ENCODE data around the gene HBG2.
"Not testable (repeated sequence)": the region's sequence is repeated elsewhere in the genome, so short reads cannot be mapped to it uniquely, and the experiment has no call there.

HBG2 gene

DNA sequence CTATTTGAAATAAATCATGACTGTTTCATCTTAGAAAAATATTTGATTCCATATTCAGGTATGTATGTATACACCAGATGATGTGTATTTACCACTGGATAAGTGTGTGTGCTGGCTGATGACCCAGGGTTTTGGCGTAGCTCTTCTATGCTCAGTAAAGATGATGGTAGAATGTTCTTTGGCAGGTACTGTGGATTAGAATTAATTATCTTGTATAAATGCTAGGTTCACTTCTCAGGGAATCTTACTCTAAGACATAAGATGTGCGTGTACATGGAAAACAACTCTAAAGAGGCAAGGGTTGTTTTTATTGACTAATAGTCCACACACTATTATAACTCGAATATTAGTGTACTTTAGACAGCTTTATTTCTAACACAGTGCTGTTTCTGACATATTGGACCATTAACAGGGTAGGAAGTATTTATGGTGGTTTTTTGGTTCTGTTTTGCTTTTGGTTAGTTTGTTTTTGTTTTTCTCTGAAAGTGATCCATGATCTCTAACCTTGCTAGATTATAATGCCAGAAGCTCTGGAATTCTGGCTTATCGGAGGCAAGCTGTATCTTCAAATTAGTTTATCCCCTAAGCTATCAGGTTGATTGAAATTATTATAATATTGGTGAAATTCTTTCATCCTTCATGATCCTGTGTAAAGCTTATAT lies 3.9 kb downstream of the HBG2 start:
- no peak for DNase-seq (ENCODE audit: low read depth, low spot score)

DNA sequence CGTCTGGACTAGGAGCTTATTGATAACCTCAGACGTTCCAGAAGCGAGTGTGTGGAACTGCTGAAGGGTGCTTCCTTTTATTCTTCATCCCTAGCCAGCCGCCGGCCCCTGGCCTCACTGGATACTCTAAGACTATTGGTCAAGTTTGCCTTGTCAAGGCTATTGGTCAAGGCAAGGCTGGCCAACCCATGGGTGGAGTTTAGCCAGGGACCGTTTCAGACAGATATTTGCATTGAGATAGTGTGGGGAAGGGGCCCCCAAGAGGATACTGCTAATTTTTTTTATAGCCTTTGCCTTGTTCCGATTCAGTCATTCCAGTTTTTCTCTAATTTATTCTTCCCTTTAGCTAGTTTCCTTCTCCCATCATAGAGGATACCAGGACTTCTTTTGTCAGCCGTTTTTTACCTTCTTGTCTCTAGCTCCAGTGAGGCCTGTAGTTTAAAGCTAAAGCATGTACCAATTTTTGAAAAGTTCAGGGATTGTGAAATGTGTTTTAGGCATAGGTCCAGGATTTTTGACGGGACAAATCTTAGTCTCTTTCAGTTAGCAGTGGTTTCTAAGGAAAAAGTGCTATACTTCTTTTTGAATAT lies 4.7 kb downstream of the HBG2 start, which contains the start of gene HBG1:
TSS of gene HBG1 (minus strand) at position 51 of the 590 bp plus-strand sequence. CDS start 53 bp downstream, outside the sequence.
- not testable (repeated sequence) for DNase-seq (ENCODE audit: low read depth, low spot score)

DNA sequence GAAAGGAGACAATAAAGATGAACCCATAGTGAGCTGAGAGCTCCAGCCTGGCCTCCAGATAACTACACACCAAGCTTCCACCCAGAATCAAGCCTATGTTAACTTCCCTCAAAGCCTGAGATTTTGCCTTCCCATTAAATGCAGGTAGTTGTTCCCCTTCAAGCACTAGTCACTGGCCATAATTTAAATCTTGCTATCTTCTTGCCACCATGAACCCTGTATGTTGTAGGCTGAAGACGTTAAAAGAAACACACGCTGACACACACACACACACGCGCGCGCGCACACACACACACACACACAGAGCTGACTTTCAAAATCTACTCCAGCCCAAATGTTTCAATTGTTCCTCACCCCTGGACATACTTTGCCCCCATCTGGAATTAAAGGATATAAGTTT lies 6.1 kb downstream of the HBG2 start:
- not testable (repeated sequence) for DNase-seq (ENCODE audit: low read depth, low spot score)

DNA sequence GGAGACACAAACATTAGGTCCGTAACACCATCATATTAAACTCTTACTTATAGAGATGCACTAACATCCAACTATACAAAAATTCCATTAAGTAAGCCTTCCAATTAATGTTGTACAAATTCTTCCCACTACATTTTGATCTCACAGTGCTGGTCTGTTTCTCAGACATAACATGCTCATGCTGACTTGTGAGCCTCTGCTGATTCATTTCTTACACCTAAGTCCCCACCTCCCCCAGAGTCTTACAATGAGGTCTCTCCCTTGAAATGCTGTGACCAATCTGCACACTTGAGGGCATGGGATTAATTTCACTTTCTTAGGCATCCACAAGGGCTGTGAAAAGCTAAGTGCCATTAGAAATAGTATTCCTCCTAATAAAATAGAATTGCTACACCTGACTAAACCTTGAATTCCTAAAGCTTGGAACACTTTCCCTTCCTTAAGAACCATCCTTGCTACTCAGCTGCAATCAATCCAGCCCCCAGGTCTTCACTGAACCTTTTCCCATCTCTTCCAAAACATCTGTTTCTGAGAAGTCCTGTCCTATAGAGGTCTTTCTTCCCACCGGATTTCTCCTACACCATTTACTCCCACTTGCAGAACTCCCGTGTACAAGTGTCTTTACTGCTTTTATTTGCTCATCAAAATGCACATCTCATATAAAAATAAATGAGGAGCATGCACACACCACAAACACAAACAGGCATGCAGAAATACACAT lies 6.9 kb downstream of the HBG2 start:
- DNase-seq (ENCODE audit: low read depth, low spot score): no peak

DNA sequence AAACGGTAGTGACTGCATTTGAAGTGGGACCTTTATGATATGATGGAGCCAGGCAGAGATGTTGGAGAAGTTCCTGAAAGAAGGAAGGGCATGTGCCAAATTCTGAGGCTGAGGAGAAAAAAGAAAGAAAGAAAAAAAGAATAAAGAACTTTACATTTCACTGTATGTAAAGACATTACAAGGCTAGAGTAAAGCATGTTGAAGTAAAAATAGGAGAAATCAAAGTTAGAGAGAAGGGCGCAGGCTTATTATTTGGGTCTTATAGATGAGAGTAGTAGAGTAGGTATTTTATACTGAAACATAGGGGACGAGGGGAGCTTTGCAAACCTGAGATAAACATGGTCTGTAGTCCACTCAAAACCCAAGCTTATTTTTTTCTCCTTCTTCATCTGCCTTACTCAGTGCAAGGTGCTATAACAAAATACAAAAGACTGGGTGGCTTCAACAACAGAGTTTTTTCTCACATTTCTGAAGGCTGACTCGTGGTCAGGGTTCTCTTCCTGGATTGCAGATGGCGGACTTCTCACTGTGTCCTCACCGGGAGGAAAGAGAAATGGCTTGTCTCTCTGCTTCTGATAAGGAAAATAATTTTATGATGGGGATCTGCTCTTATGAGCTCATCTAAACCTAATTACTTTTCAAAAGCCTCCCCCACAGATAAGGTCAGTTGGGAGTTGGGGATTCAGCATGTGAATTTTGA lies 7.7 kb downstream of the HBG2 start:
- DNase-seq (ENCODE audit: low read depth, low spot score): no peak

DNA sequence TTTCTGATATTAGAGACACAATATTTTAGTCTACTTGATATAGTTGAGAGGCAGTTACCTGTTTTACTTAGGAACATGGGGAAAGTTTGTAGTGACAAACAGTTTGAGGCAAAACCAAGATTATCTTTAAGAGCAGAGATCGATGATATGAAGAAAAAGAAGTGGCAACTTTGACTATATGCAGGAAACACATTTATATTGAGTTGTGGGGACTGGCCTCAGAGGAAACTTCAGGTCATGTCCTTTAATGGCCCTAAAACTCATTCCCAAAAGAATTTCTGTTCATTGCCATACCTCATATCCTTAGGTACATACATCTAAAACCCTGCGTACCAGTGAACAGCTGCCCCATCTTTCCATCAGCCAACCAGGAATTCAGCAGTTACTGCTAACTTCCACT lies 9.4 kb downstream of the HBG2 start:
- no peak for DNase-seq (ENCODE audit: low read depth, low spot score)

DNA sequence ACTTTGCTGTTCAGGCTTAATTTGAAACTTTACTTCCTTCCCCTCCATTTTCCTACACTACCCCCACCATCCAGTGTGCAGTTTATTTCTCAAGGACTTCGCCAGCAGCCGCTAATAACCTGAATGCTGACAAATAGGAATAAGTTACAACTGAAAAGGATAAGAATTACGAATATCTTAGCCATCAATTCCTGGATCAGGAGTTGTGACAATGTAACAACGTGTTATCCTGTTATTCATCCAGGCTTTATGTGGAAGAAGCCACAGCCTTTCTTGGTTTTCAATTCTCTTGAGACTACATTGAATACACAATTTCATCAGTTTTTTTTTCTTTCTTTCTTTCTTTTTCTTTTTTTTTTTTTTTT lies 10.8 kb downstream of the HBG2 start:
- DNase-seq (ENCODE audit: low read depth, low spot score): no peak

DNA sequence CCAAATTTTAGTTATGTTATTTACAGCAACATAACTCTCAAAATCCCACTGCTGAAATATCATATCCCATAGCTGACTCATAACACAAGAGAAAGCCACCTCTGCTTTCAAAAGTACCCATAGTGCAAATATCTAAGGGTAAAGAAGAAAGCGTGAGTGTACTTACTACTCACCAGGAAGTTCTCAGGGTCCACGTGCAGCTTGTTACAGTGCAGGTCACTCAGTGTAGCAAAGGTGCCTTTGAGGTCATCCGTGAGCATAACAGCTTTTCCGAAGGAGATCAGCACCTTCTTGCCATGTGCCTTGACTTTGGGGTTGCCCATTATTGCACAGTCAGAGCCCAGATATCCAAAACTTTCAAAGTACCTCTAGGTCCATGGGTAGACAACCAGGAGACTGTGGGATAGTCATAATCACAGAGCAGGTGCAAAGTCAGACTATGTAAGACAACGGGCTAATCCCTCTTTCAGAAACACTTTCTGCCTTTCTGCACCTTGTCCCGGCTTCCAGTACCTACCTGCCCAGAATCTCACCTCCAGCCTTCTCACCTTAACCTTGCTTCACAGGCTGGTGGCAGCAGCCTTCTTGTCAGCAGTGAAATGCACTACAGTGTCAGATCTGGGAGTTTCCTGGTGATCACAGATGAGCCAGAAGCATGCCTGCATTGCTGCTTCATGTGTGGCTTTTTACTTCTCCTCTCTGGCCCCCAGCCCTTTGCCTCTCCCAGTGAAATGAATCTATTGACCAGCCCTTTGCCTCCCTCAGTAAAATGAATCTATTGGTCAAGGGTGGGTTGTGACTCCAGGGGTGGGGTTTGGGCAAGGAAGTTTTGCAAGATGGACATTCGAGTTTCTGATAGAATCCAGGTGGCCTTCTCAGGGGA lies 11.4 kb downstream of the HBG2 start:
- no peak for DNase-seq (ENCODE audit: low read depth, low spot score)

DNA sequence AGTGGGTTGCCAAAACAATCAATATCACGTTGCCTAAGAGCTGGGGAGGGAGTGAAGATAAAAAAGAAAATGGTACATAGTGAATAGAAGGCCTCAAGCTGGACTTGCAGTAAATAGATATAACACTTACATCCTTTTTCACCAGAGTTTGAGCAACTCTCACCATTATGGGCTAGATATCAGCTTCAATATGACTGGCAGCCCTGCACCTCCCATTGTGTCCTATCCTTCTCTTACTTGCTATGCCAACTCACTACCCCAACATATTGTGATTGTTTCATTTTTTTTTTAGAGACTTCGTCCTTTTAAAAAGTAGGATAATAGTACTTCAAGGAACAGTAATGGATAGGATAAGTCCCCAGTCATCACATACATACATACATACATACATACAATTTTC lies 12.4 kb downstream of the HBG2 start:
- no peak for DNase-seq (ENCODE audit: low read depth, low spot score)

DNA sequence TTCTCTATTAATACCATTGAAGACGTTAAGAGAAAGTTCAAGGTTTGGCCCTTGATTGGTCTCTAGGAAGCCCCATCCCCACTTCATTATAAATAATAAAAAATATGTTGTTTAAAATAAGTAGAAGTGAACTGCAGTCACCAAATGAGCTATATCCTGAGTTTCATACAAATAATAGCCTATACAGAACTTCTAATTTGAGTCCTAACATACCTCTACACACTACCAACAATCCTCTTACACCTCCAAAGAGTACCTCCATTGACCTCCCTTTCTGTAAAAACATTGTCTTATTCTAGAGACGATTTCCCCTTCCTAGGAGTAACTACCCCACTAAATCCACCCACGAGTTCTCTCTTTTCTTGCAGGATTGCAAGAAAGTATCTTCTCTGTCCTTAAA lies 13.1 kb downstream of the HBG2 start:
- DNase-seq (ENCODE audit: low read depth, low spot score): no peak

DNA sequence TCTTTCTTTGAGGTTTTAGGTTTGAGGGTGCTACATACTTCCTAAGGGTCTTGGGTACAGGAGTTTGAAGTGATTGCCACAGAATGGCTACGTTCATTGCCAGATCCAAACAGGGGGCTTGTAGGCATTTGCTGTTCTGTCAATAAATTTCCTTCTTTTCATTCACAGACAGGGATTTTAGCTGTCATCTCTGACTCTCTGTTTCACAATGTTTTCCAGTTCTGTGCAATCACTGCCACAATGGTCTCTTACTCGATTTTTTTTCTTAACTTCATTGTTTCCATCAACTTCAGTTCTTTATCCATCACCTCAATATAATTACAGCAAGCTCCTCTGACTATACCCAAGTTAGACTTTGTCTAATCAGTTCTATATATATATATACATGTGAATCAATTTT lies 14.1 kb downstream of the HBG2 start:
- no peak for DNase-seq (ENCODE audit: low read depth, low spot score)

DNA sequence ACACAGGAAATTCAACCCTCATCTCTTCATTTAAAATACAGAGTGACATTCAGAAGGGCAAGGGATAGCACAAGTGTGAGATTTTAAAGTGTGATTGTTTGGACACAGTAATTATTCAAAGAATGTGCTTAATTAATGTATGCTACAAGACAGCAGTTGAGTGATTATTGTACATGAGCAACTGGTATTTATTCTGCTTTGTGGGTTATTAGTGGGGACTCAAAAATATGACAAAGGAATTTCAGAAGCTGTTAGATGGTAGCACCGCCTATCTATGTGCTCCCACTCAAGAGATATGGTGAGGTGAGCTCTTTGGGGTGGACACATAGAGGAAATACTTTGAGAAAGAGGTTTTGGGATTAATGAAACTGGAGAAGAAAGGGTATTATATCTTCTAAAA lies 14.5 kb downstream of the HBG2 start:
- no peak for DNase-seq (ENCODE audit: low read depth, low spot score)

DNA sequence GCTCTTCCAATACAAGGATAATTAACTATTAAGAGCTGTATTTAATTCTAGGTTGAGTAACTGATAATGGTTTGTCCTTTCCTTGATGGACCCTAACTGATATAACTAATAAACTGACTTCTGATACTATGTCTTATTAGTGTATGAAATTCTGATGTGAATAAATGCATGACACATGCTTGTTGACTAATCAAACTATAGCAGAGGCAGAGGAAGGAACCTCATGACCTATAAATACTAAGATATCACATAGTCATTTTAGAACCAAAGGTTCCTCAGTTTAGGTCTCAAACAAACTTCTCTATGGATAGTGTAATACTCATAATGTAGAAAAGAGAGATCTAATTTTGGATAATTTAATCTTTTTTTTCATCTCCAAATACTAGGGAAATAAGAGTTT lies 15.5 kb downstream of the HBG2 start:
- DNase-seq (ENCODE audit: low read depth, low spot score): no peak

DNA sequence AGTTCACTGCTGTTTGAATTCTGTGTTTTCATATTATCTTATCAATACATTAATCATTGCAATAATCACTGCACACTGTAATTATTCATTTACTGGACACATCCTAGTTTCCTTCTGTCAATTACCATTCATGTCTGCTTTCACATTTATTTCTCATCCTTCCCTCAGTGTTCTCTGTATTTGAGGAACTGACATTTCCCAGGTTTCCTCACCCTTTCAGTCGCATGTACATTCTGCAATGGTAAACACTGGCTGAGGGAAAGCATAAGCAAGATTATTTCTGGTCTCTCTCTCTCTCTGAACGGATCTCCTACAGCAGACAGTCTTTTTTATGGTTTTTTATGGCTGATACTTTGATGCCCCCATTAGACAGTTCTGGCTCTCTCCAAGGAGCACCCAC lies 16.1 kb downstream of the HBG2 start:
- DNase-seq (ENCODE audit: low read depth, low spot score): no peak

DNA sequence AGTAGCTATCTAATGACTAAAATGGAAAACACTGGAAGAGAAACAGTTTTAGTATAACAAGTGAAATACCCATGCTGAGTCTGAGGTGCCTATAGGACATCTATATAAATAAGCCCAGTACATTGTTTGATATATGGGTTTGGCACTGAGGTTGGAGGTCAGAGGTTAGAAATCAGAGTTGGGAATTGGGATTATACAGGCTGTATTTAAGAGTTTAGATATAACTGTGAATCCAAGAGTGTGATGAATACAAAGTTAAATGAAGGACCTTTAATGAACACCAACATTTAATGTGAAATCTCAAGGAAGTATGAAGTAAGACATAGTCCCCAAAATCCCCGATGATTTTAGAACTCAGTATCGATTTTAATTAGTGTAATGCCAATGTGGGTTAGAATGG lies 17.2 kb downstream of the HBG2 start:
- DNase-seq (ENCODE audit: low read depth, low spot score): no peak

DNA sequence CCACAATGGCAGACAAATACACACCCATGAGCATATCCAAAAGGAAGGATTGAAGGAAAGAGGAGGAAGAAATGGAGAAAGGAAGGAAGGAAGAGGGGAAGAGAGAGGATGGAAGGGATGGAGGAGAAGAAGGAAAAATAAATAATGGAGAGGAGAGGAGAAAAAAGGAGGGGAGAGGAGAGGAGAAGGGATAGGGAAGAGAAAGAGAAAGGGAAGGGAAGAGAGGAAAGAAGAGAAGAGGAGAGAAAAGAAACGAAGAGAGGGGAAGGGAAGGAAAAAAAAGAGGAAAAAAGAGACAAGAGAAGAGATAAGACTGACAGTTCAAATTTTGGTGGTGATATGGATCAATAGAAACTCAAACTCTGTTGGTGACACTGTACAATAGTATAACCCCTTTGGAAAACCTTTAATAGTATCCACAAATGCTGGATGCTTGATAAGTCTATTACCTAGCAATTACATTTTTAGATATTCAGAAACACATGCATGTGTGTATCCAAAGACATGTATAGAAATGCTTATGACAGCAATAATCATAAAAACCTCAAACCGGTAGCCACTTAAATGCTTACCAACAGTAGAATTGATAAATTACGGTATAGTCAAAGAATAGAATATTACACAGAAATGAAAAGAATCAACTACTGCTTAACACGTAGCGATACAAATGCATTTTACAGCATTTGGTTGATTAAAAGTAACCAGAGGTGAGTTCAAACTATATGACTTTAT lies 19.1 kb downstream of the HBG2 start:
- no peak for DNase-seq (ENCODE audit: low read depth, low spot score)

DNA sequence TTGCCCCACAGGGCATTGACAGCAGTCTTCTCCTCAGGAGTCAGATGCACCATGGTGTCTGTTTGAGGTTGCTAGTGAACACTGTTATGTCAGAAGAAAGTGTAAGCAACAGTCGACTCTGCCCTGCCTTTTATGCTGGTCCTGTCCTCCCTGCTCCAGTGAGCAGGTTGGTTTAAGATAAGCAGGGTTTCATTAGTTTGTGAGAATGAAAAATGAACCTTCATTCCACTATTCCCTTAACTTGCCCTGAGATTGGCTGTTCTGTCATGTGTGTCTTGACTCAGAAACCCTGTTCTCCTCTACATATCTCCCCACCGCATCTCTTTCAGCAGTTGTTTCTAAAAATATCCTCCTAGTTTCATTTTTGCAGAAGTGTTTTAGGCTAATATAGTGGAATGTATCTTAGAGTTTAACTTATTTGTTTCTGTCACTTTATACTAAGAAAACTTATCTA lies 20.2 kb downstream of the HBG2 start, which contains the start of gene HBD:
TSS of gene HBD (minus strand) at position 103 of the 454 bp plus-strand sequence. CDS start at position 53, 50 bp downstream.
- no peak for DNase-seq (ENCODE audit: low read depth, low spot score)

DNA sequence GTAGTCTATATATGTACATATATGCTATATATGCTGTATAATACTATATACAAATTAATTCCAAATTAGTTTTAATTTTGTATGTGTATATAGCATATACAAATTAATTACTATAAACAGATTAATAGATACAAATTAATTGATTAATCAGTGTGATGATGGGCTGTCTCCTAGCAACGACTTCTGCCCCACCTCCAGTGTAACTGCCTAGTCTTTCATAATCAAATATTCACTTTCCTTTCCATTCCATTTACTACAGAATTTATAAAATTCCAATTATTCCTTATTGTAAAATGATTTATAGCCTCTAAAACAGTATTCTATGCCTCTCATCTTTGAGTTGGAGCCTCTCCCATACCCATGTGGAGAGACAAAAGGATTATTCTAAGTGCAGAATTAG lies 21.3 kb downstream of the HBG2 start:
- DNase-seq (ENCODE audit: low read depth, low spot score): no peak

DNA sequence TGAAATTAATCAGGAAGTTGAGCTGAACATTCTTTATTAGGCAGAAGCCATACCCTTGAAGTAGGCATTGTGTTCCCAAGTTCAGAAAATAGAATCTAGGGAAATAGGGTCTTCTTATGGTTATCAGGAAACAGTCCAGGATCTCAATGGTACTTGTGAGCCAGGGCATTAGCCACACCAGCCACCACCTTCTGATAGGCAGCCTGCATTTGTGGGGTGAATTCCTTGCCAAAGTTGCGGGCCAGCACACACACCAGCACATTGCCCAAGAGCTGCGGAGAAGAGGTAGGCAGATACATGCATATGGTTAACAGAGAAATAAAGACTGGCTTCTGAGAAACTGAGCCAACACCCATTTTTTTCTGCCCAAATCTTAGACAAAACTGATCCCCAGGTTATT lies 21.8 kb downstream of the HBG2 start:
- DNase-seq (ENCODE audit: low read depth, low spot score): no peak

DNA sequence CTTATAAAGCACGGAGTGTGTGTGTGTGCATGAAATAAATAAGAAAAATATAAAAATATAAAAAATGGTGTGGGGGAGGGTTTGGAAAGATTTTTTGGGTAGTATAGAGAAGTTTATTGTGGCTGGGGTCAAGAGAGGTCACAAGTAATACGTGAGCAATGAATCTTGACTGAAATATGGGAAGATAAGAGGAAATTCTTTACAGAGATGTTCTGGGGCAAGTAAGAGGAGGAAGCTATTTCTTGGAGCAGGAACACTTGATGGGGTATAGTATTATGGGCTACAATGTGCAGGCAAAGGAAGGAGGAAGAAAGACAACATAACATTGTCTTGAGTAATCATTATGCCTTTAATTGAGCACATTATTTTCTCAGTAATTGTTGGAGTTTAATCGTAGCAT lies 22.4 kb downstream of the HBG2 start:
- DNase-seq (ENCODE audit: low read depth, low spot score): no peak

DNA sequence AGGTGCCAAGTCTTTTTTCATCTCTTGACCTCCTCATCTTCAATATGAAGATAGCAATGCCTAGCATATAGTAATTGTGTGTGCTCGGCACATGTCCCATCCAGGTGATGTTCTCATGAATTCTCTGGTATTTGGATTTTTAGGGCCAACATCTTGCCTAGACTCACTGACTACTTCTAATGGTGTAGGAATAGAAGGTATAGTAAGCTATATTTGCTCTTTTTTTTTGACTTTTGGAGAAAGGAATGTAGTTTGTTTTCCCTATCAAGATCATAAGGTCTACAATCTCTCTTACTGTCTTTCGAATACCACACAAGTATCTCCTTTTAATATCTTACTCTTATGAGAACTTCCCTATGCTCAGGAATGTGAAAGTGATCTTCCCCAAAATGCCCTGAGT lies 23.5 kb downstream of the HBG2 start:
- no peak for DNase-seq (ENCODE audit: low read depth, low spot score)

All from brain pericyte (primary cell).